ENCODE results near the gene XCL2.
"Not testable (repeated sequence)": the region's sequence is repeated elsewhere in the genome, so short reads cannot be mapped to it uniquely, and the experiment has no call there.

XCL2 gene

DNA sequence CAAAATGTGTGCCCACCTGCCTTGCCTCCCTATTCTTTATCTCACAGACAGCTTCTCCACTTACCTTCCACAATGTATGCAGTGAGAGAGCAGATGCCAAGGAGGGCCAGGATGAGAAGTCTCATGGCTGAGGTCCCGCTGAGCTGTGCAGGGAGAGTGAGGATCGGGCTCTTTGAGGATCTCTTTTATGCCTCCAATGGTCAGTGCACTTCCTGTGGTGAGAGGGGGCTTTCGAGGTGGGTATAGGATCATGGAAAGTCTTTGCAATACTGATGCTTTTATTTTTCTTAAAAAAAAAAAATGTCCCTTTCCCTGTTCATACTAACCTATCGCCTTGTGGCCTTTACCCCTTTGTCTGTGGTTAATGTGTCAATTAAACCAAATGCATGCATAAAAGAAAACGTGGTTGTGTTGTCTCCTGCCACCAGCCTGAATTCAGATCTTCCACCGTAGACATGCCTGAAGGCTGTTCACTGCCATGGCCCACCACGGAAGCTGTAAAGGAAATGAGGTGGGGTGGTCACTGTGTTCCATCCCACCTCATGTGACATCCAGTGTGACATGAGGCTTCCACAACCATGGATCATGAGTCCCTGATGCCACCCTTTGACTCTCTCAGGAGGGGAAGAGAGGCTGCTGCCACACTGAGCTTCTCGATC, at the start of gene XCL2:
Gene XCL2, minus strand, starts transcription at position 158 of the 659 bp plus-strand sequence. Its CDS starts 33 bp downstream, at position 125.
- not testable (repeated sequence) for DNase-seq

DNA sequence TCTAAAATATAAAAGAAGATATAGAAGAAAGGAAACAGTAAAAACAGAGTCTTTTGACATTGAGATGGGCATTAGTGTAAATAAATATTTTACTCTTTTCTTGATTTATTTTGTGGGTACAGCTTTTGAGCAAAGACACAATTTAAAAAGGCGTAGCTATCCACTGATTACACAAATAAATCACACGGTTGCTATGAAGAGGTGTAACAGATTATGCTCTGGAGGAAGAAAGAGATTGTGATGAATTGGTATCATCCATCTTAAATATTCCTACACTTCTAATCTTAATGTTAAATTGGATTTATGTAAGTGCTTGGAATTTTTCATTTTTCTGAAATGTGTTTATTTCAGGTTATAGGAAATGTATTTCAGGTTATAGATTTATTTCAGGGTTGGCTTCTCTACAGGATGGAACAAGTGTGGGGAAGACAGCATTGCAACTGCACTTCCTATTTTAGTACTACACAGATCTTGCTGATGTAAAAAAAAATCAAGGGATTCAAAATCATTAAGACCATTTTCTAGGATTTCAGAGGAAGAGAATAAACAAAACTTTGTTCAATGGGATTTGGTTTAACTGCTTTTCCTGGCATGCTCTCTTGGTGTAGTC, 47.9 kb upstream of the XCL2 start:
- DNase-seq: no peak

GRCh38 chr1:168591066-168591465, 47.3 kb upstream of the XCL2 start:
- DNase-seq: no peak

DNA sequence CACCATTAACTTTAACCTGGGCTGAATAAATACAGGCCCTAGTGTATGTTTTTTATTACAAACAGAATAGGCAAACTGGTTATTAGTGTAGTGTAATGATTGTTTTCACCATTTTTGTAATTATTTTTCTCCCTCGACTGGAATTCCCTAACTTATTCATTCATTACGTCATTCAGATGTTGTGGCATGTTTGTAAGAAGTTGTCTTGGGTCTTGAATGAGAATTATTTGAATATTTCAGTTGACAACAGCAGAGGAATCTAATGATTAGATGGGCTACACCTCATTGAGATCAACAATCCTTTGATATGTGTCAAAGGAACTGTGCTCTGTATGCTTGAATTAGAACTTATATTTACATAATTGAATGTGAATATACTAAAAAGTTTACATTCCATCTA, 45.4 kb upstream of the XCL2 start:
- no peak for DNase-seq

DNA sequence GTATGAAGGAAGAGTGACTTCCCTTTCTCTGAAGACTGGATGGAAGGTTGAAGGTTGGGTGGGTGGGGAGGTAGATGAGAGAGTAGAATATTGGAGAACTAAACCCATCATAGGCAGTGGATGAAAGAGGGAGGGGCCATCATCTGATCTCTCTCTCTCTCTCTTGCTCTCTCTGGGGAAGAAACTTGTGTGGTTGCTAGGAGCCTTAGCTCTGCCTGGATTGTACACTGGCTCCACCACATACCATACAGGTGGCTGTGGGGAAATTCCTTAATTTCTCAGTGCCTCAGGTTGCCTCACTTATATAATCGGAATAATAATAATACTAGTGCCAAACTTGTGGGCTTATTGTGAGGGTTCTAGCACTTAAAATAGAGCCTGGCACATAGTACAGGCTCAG, 42.1 kb upstream of the XCL2 start:
- no peak for DNase-seq

- no peak for DNase-seq
Observed at GRCh38 chr1:168585191-168585590, 41.4 kb upstream of the XCL2 start.

DNA sequence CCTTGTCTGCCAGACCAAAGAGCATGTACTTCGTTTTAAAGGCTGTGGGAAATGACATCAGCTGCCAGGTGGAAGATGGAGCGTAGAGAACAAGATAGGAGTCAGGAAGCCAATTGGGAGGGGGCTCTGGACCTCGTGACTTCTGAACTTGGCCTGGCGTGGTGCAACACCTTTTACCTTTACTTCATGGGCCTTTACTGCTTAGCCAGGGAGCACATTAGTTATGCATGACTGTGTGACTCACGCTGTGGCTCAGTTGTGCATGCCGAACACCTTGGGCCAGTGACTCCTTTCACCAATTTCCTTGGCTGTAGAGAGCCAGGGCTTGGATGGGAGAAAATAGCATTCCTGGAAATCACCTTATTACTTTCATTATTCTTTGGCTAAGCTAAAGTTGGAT, 39.8 kb upstream of the XCL2 start:
- DNase-seq: no peak

- DNase-seq: no peak
Observed at GRCh38 chr1:168582688-168583336, 39.0 kb upstream of the XCL2 start.

GRCh38 chr1:168581817-168582572, 38.2 kb upstream of the XCL2 start:
- DNase-seq: no peak

GRCh38 chr1:168580991-168581390, 37.2 kb upstream of the XCL2 start:
- DNase-seq: not testable (repeated sequence)

DNA sequence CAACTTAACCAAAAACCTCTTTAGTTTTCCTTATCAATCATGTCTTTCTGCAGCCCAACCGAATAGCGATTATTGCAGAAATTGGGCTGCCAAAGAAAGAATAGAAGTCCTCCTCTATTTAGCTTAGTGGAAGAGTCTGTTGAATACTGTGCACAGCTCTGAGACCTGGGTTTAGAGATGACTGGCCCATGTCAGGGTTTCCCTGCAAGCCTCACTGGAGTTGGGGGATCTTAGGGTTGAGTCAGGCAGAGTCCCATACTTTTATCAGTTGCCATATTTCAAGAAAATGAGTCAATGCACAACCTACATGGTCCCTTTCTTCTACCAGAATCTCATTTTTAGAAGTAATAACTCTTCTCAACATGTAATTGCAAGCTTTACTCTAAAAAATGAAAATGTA, 36.5 kb upstream of the XCL2 start:
- not testable (repeated sequence) for DNase-seq

GRCh38 chr1:168578531-168579185, 34.9 kb upstream of the XCL2 start:
- DNase-seq: not testable (repeated sequence)

- DNase-seq: not testable (repeated sequence)
Observed at GRCh38 chr1:168576245-168576688, 32.5 kb upstream of the XCL2 start, which contains the start of gene XCL1. Gene XCL1 (plus strand): TSS chr1:168576605. CDS start chr1:168576638, 33 bp downstream.

GRCh38 chr1:168574234-168574633, 30.4 kb upstream of the XCL2 start:
- DNase-seq: not testable (repeated sequence)

DNA sequence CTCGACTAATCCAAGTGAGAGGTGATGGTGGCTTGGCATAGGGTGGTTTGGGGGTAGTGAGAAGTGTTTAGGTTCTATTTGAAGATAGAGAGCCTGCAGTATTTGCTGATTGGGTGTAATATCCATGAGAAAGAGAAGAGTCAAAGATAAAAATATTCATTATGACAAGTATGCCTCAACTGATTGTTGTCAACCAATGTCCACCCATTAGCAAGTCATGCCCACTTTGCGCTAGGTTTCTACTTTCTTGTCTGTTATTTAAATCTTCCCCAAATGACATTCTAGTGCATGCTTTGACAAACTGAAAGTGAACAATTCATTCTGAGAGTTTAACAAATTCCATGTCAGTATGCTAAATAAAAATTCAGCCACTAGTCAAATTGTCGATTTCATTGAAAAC, 28.8 kb upstream of the XCL2 start:
- DNase-seq: no peak

DNA sequence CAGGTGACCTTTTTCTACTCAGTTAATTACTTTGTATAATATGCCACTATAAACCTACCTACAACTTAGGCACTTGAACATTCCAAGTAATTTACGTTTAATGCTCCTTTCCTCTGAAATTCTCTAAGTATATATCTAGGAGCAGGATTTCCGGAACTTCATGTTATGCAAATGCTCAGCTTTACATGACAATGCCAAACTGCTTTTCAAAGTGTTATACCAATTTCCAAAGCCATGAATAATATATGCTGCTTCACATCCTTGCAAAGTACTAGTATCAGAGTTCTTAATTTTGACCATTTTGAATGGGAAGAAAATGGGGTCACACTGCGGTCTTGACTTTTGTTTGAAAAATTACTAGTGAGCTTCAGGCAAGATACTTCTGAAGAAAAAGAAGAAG, 26.9 kb upstream of the XCL2 start:
- DNase-seq: no peak

DNA sequence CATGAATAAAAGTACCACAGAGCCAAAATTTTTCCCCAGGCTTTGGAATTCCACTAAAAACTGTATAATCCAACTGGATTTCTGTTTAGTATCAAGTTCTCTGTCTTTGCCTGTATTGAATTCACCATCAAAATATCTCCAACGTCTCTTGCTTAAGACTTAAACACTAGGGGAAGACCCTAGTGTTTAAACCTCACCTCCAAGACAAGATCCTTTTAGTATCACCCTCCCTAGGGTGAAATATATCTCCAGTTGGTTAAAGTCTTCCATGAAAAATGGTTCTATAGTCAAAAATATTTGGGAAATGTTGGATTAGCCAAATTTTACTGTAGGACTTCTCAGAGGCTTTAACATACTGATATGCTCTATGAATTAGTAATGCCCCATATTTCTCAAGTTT, 24.5 kb upstream of the XCL2 start:
- DNase-seq: no peak

GRCh38 chr1:168567568-168567967, 23.8 kb upstream of the XCL2 start:
- DNase-seq: no peak

- DNase-seq: no peak
Observed at GRCh38 chr1:168567007-168567406, 23.2 kb upstream of the XCL2 start.

GRCh38 chr1:168565825-168566224, 22.0 kb upstream of the XCL2 start:
- DNase-seq: no peak

DNA sequence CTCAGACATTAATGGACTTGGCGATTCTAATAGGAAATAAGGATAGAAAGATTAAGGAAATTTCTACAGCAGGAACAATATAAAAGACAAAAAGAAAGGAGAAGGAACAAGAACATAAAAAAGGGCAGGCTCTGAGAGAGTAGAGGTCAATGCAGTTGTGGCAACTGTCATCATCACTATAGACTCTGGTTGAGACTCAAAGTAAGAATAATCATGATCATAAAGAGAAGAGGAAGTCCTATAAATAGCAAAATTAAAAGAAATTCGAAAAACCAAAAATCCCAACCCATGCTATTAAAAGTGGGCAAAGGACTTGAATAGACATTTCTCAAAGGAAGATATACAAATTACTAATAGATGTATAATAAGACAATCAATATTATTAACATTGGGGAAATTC, 18.2 kb upstream of the XCL2 start:
- no peak for DNase-seq

DNA sequence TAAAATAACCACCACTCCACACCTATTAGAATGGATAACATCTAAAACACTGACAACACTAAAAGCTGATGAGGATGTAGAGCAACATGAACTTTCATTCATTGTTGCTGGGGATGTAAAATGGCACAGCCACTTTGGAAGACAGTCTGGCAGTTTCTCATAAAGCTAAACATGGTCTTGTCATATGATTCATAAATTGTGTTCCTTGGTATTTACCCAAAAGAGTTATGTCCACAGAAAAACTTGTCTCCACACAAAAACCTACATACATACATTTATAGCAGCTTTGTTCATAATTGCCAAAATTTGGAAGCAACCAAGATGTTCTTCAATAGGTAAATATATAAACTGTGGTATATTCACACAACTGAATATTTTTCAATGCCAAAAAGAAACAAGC, 16.6 kb upstream of the XCL2 start:
- no peak for DNase-seq

DNA sequence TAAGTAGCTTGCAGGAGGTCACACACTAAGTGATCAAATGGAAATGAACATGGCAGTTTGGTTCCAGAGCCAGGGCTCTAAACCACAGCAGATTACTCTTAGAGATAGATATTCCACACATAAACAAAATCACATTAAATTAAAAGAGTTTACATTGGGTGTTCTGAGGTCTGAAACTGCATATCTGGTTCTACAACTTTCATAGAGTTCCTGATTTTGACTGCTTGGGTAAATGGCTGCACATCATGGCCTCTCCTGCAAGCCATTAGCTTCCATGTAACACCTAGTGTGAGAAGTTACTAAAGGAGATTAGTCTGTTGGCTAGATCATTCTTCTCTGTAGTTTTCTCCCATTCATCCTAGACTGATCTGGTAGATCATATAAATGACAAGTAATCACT, 12.8 kb upstream of the XCL2 start:
- DNase-seq: no peak

Measured in NCI-H774 (cell line).